ENCODE data around the gene KLHL29. TPM values are rescaled to one million over a fixed set of nuclear protein-coding genes. Genes with fewer than 3 reads are reported as not detected.

KLHL29 gene
- total and polyA plus RNA-seq, 7 experiments from 2014 or later = 0.59 to 6.5 (median 5.6) TPM

GRCh38 chr2:23417310-23417709 is 32.3 kb downstream of the KLHL29 start:
- no peaks in the 10 kb centered on the region for H3K9me3 ChIP-seq (ENCODE audit: control insufficient read depth in 2 of 3, low read length in 3 of 3)
- H3K36me3 ChIP-seq (ENCODE audit: control insufficient read depth in 2 of 3, insufficient read depth in 3 of 3, low read length in 3 of 3) = no peaks in the 10 kb centered on the region
- H3K4me3 ChIP-seq (ENCODE audit: low read length) = no peak overlapping the region
- POLR2A ChIA-PET = no interaction called here
- peaks cover 0 to 15% (median 0%) of the 10 kb centered on the region in 5 donors for H3K27me3 Mint-ChIP-seq
- H3K36me3 Mint-ChIP-seq = peaks cover 0 to 4% (median 0%) of the 10 kb centered on the region in 5 donors
- H3K9me3 Mint-ChIP-seq = no peaks in the 10 kb centered on the region
- no peak overlapping the region for H3K27ac ChIP-seq (ENCODE audit: low read depth, low read length)
- ATAC-seq (no peak), DNase-seq (no peak)
- H3K4me1 Mint-ChIP-seq = peaks cover 0 to 4% (median 0%) of the 10 kb centered on the region in 7 donors
- H3K4me1 ChIP-seq (ENCODE audit: control insufficient read depth in 2 of 2, insufficient read depth in 2 of 2, low read length in 2 of 2) = no peaks in the 10 kb centered on the region
- intact Hi-C loops (cut with micrococcal nuclease) = no loop called here
- CTCF ChIA-PET = no interaction called here
- peak overlapping the region in 2 of 9 donors; percentile 37 to 43 for H3K27ac Mint-ChIP-seq
- H3K27me3 ChIP-seq (ENCODE audit: control insufficient read depth in 2 of 2, insufficient read depth in 2 of 2, low read length in 2 of 2) = no peaks in the 10 kb centered on the region
- no peak overlapping the region for H3K4me3 Mint-ChIP-seq

GRCh38 chr2:23418056-23418455 is 33.1 kb downstream of the KLHL29 start:
- Histone ChIP-seq H3K4me1 (ENCODE audit: control insufficient read depth in 2 of 2, insufficient read depth in 2 of 2, low read length in 2 of 2) (no peaks in the 10 kb centered on the region), H3K9me3 (ENCODE audit: control insufficient read depth in 2 of 3, low read length in 3 of 3) (no peaks in the 10 kb centered on the region), H3K4me3 (ENCODE audit: low read length) (no peak overlapping the region), H3K27ac (ENCODE audit: low read depth, low read length) (no peak overlapping the region), H3K36me3 (ENCODE audit: control insufficient read depth in 2 of 3, insufficient read depth in 3 of 3, low read length in 3 of 3) (no peaks in the 10 kb centered on the region), H3K27me3 (ENCODE audit: control insufficient read depth in 2 of 2, insufficient read depth in 2 of 2, low read length in 2 of 2) (no peaks in the 10 kb centered on the region)
- ATAC-seq = no peak
- H3K4me3 Mint-ChIP-seq = no peak overlapping the region
- peaks cover 0 to 4% (median 0%) of the 10 kb centered on the region in 5 donors for H3K36me3 Mint-ChIP-seq
- no peaks in the 10 kb centered on the region for H3K9me3 Mint-ChIP-seq
- peaks cover 0 to 4% (median 0%) of the 10 kb centered on the region in 7 donors for H3K4me1 Mint-ChIP-seq
- intact Hi-C loops (cut with micrococcal nuclease) = no loop called here
- POLR2A ChIA-PET = no interaction called here
- H3K27ac Mint-ChIP-seq = peak overlapping the region in 1 of 9 donors; percentile 8
- no peak for DNase-seq
- H3K27me3 Mint-ChIP-seq = peaks cover 0 to 15% (median 0%) of the 10 kb centered on the region in 5 donors
- CTCF ChIA-PET = no interaction called here

GRCh38 chr2:23418461-23418911 is 33.5 kb downstream of the KLHL29 start:
- no peak overlapping the region for H3K27ac Mint-ChIP-seq
- peaks cover 0 to 14% (median 0%) of the 10 kb centered on the region in 5 donors for H3K27me3 Mint-ChIP-seq
- H3K4me3 ChIP-seq (ENCODE audit: low read length) = no peak overlapping the region
- H3K4me1 ChIP-seq (ENCODE audit: control insufficient read depth in 2 of 2, insufficient read depth in 2 of 2, low read length in 2 of 2) = no peaks in the 10 kb centered on the region
- H3K27me3 ChIP-seq (ENCODE audit: control insufficient read depth in 2 of 2, insufficient read depth in 2 of 2, low read length in 2 of 2) = no peaks in the 10 kb centered on the region
- peaks cover 0 to 4% (median 0%) of the 10 kb centered on the region in 7 donors for H3K4me1 Mint-ChIP-seq
- no peak for DNase-seq
- intact Hi-C loops (cut with micrococcal nuclease) = no loop called here
- no peak overlapping the region for H3K27ac ChIP-seq (ENCODE audit: low read depth, low read length)
- H3K9me3 ChIP-seq (ENCODE audit: control insufficient read depth in 2 of 3, low read length in 3 of 3) = no peaks in the 10 kb centered on the region
- CTCF ChIA-PET = no interaction called here
- POLR2A ChIA-PET = no interaction called here
- no peak overlapping the region for H3K4me3 Mint-ChIP-seq
- H3K9me3 Mint-ChIP-seq = no peaks in the 10 kb centered on the region
- H3K36me3 Mint-ChIP-seq = peaks cover 0 to 3% (median 0%) of the 10 kb centered on the region in 5 donors
- no peak for ATAC-seq
- no peaks in the 10 kb centered on the region for H3K36me3 ChIP-seq (ENCODE audit: control insufficient read depth in 2 of 3, insufficient read depth in 3 of 3, low read length in 3 of 3)

- peaks cover 0 to 4% (median 0%) of the 10 kb centered on the region in 7 donors for H3K4me1 Mint-ChIP-seq
- H3K27me3 Mint-ChIP-seq = peaks cover 0 to 12% (median 0%) of the 10 kb centered on the region in 5 donors
- H3K9me3 Mint-ChIP-seq = no peaks in the 10 kb centered on the region
- Histone ChIP-seq H3K27ac (ENCODE audit: low read depth, low read length) (no peak overlapping the region), H3K4me3 (ENCODE audit: low read length) (no peak overlapping the region), H3K27me3 (ENCODE audit: control insufficient read depth in 2 of 2, insufficient read depth in 2 of 2, low read length in 2 of 2) (no peaks in the 10 kb centered on the region), H3K9me3 (ENCODE audit: control insufficient read depth in 2 of 3, low read length in 3 of 3) (no peaks in the 10 kb centered on the region), H3K36me3 (ENCODE audit: control insufficient read depth in 2 of 3, insufficient read depth in 3 of 3, low read length in 3 of 3) (no peaks in the 10 kb centered on the region), H3K4me1 (ENCODE audit: control insufficient read depth in 2 of 2, insufficient read depth in 2 of 2, low read length in 2 of 2) (no peaks in the 10 kb centered on the region)
- no peak overlapping the region for H3K4me3 Mint-ChIP-seq
- POLR2A ChIA-PET = interaction anchor here (0.6 kb wide), 1 partner anchor 114 kb away, joined by 3 read pairs; no protein-coding TSS in a partner anchor
- intact Hi-C loops (cut with micrococcal nuclease) = no loop called here
- no peak for DNase-seq
- no peaks in the 10 kb centered on the region for H3K36me3 Mint-ChIP-seq
- CTCF ChIA-PET = no interaction called here
- no peak overlapping the region for H3K27ac Mint-ChIP-seq
- ATAC-seq = no peak
Observed at GRCh38 chr2:23419171-23420090, 34.5 kb downstream of the KLHL29 start.

GRCh38 chr2:23420091-23420839 is 35.3 kb downstream of the KLHL29 start:
- peaks cover 0 to 4% (median 0%) of the 10 kb centered on the region in 7 donors for H3K4me1 Mint-ChIP-seq
- peak in 1 of 9 donors; percentile 1 for DNase-seq
- ATAC-seq = no peak

GRCh38 chr2:23420840-23421476 is 36.0 kb downstream of the KLHL29 start:
- no peaks in the 10 kb centered on the region for H3K27me3 ChIP-seq (ENCODE audit: control insufficient read depth in 2 of 2, insufficient read depth in 2 of 2, low read length in 2 of 2)

More at GRCh38 chr2:23420091-23420839, 35.3 kb downstream of the KLHL29 start:
- intact Hi-C loops (cut with micrococcal nuclease) = no loop called here
- Histone ChIP-seq H3K9me3 (ENCODE audit: control insufficient read depth in 2 of 3, low read length in 3 of 3) (no peaks in the 10 kb centered on the region), H3K27ac (ENCODE audit: low read depth, low read length) (no peak overlapping the region), H3K27me3 (ENCODE audit: control insufficient read depth in 2 of 2, insufficient read depth in 2 of 2, low read length in 2 of 2) (no peaks in the 10 kb centered on the region), H3K4me3 (ENCODE audit: low read length) (no peak overlapping the region), H3K36me3 (ENCODE audit: control insufficient read depth in 2 of 3, insufficient read depth in 3 of 3, low read length in 3 of 3) (no peaks in the 10 kb centered on the region), H3K4me1 (ENCODE audit: control insufficient read depth in 2 of 2, insufficient read depth in 2 of 2, low read length in 2 of 2) (no peaks in the 10 kb centered on the region)
- Mint-ChIP-seq H3K9me3 (no peaks in the 10 kb centered on the region), H3K27ac (no peak overlapping the region), H3K36me3 (no peaks in the 10 kb centered on the region), H3K4me3 (no peak overlapping the region), H3K27me3 (peaks cover 0 to 9% (median 0%) of the 10 kb centered on the region in 5 donors)
- CTCF ChIA-PET = no interaction called here
- POLR2A ChIA-PET = no interaction called here

More at GRCh38 chr2:23420840-23421476, 36.0 kb downstream of the KLHL29 start:
- H3K4me1 Mint-ChIP-seq = peaks cover 0 to 4% (median 0%) of the 10 kb centered on the region in 7 donors
- Histone ChIP-seq H3K4me1 (ENCODE audit: control insufficient read depth in 2 of 2, insufficient read depth in 2 of 2, low read length in 2 of 2) (no peaks in the 10 kb centered on the region), H3K27ac (ENCODE audit: low read depth, low read length) (no peak overlapping the region), H3K4me3 (ENCODE audit: low read length) (no peak overlapping the region), H3K36me3 (ENCODE audit: control insufficient read depth in 2 of 3, insufficient read depth in 3 of 3, low read length in 3 of 3) (no peaks in the 10 kb centered on the region), H3K9me3 (ENCODE audit: control insufficient read depth in 2 of 3, low read length in 3 of 3) (no peaks in the 10 kb centered on the region)
- H3K27me3 Mint-ChIP-seq = peaks cover 0 to 9% (median 0%) of the 10 kb centered on the region in 5 donors
- H3K4me3 Mint-ChIP-seq = no peak overlapping the region
- H3K27ac Mint-ChIP-seq = no peak overlapping the region
- no peak for DNase-seq
- no peaks in the 10 kb centered on the region for H3K36me3 Mint-ChIP-seq
- POLR2A ChIA-PET = no interaction called here
- intact Hi-C loops (cut with micrococcal nuclease) = no loop called here
- CTCF ChIA-PET = no interaction called here
- H3K9me3 Mint-ChIP-seq = no peaks in the 10 kb centered on the region
- ATAC-seq = no peak

Measured in naive thymus-derived CD4-positive, alpha-beta T cell (primary cell).